ENCODE measurements around the gene UPK3A.

DNA sequence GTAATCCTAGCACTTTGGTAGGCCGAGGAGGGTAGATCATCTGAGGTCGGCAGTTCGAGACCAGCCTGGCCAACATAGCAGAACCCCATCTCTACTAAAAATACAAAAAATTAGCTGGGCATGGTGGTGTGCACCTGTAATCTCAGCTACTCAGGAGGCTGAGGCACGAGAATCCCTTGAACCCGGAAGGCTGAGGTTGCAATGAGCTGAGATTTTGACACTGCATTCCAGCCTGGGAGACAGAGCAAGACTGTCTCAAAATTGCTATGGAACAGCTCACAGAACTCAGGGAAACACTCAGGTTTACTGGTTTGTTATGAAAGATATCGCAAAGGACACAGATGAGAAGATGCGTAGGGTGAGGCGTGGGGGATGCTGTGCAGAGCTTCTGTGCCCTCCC is 27.7 kb downstream of the UPK3A start:
- TF ChIP-seq, protein P1, sequence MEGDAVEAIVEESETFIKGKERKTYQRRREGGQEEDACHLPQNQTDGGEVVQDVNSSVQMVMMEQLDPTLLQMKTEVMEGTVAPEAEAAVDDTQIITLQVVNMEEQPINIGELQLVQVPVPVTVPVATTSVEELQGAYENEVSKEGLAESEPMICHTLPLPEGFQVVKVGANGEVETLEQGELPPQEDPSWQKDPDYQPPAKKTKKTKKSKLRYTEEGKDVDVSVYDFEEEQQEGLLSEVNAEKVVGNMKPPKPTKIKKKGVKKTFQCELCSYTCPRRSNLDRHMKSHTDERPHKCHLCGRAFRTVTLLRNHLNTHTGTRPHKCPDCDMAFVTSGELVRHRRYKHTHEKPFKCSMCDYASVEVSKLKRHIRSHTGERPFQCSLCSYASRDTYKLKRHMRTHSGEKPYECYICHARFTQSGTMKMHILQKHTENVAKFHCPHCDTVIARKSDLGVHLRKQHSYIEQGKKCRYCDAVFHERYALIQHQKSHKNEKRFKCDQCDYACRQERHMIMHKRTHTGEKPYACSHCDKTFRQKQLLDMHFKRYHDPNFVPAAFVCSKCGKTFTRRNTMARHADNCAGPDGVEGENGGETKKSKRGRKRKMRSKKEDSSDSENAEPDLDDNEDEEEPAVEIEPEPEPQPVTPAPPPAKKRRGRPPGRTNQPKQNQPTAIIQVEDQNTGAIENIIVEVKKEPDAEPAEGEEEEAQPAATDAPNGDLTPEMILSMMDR (conservative IDR thresholded peaks at IDR 0.05): no peak
- TF ChIP-seq ZFX (IDR thresholded peaks at IDR 0.05): no peak
